IPS-18c (cell line): ENCODE data around the gene BICRAL.
"Not testable (repeated sequence)": the region's sequence is repeated elsewhere in the genome, so short reads cannot be mapped to it uniquely, and the experiment has no call there.

ENCODE experiments used
- H3K4me3 ChIP-seq: 2 replicates; pipeline ENCODE4 v1.7.0; 2013; ENCODE audit warnings: low read depth, mild to moderate bottlenecking, low read length, moderate library complexity; ENCODE audit not compliant: insufficient read depth
- H3K9me3 ChIP-seq: one replicate; pipeline ENCODE4 v1.6.1; 2013; ENCODE audit warnings: mild to moderate bottlenecking, low read length, moderate library complexity; ENCODE audit not compliant: control insufficient read depth, insufficient read depth

The BICRAL gene

DNA sequence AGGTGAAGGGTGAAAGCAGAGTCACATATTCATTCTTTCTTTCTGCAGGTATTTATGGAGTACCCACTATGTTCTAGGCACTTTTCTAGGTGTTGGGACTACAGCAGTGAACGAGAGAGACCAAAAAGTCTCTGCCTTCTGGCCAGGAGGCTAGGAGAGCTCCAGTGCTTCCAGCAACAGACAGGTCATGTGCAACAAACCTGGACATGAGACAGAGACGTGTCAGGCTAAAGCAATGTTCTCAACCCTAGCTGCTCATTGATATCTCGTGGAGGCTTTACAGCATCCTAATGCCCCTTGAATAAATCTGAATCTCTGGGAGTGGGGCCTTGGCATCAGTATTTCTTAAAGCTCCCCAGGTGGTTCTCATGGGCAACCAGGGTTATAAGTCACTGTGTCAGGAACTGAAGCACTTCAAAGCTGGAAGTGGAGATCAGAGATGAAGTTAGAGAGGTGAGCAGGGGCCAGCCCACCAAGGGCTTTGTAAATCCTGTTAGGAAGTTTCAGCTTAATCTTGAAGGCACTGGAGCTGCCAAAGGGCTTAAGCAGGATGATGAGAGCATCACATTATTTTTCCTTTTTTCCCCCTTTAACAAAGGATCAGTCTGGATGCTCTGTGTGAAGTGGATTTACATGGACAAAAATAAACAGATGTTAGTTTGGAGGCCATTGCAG, 23.0 kb upstream of the BICRAL start:
- H3K4me3 ChIP-seq, result no peak overlapping the region
- no peaks in the 10 kb centered on the region for H3K9me3 ChIP-seq

- Histone ChIP-seq H3K4me3 (no peak overlapping the region), H3K9me3 (no peaks in the 10 kb centered on the region)
Measured at GRCh38 chr6:42761287-42762067, 20.4 kb upstream of the BICRAL start.

DNA sequence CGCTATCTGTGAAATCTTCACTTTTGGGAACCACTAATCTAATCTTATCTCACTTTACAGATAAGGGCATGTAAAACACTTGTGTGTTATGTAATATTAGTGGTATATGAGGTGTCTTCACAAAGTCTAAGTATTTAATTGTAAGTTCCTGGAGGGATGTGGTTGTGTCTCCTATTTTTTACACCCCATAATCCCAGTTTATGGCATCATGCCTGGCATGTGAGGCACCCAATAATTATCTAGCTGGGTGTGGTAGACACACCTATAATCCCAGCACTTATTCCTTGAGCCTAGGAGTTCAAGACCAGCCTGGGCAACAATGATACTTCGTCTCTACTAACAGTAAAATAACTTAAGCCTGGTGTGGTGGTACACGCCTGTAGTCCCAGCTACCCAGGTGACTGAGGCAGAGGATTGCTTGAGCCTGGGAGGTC, 19.4 kb upstream of the BICRAL start:
- Histone ChIP-seq H3K9me3 (no peaks in the 10 kb centered on the region), H3K4me3 (no peak overlapping the region)

DNA sequence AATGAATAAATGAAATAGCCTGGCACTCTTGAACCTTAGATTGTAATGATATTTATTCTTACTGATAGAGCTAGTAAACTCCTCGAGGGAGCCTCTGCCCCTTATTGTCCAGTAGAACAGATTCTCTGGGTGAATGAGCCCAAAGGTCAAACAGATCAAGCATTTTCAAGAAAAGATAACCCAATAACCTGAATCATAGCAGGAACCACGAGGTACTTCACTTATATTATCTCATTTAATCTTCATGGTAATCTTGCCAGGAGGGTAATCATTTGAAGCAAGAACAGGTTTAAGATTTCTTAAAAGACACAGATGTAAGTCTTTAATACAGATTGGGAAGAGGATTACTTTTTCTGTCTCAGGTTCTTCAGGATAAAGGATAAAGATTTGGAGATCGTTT, 18.9 kb upstream of the BICRAL start:
- H3K4me3 ChIP-seq, result no peak overlapping the region
- no peaks in the 10 kb centered on the region for H3K9me3 ChIP-seq

GRCh38 chr6:42764911-42765648, 16.8 kb upstream of the BICRAL start:
- H3K4me3 ChIP-seq, result no peak overlapping the region
- H3K9me3 ChIP-seq, result no peaks in the 10 kb centered on the region

DNA sequence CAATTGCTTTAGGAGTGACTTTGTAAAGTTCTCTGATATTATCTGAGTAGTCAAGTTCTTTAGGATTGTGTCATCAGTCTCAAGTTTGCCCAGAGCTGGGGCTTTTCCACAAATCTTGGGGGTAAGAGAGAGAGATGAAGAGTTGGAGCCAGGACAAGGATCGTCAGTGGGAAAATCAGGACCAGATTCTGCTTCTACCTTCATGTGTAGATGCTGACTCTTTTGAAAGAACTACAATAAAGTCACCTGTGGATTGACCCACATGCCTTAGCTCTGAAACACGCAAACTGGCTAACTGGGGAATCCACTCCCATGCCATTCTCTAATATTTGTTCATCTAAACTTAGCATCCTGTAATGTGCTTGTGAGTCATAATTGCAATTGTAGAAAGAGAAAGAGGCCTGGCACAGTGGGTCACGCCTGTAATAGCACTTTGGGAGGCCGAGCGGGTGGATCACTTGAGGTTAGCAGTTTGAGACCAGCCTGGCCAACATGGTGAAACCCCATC, 15.6 kb upstream of the BICRAL start:
- H3K4me3 ChIP-seq, result no peak overlapping the region
- H3K9me3 ChIP-seq, result no peaks in the 10 kb centered on the region

GRCh38 chr6:42769051-42769450, 12.8 kb upstream of the BICRAL start:
- no peaks in the 10 kb centered on the region for H3K9me3 ChIP-seq
- no peak overlapping the region for H3K4me3 ChIP-seq

GRCh38 chr6:42769836-42770235, 12.0 kb upstream of the BICRAL start:
- H3K9me3 ChIP-seq, result no peaks in the 10 kb centered on the region
- no peak overlapping the region for H3K4me3 ChIP-seq

GRCh38 chr6:42771741-42772100, 10.1 kb upstream of the BICRAL start:
- no peak overlapping the region for H3K4me3 ChIP-seq
- no peaks in the 10 kb centered on the region for H3K9me3 ChIP-seq

- Histone ChIP-seq H3K4me3 (no peak overlapping the region), H3K9me3 (no peaks in the 10 kb centered on the region)
Measured at GRCh38 chr6:42774201-42774600, 7.7 kb upstream of the BICRAL start.

- H3K4me3 ChIP-seq, H3K9me3 ChIP-seq: not testable (repeated sequence)
Measured at GRCh38 chr6:42774821-42775487, 6.9 kb upstream of the BICRAL start.

- no peak overlapping the region for H3K4me3 ChIP-seq
- H3K9me3 ChIP-seq, result no peaks in the 10 kb centered on the region
Measured at GRCh38 chr6:42777126-42777822, 4.6 kb upstream of the BICRAL start.

DNA sequence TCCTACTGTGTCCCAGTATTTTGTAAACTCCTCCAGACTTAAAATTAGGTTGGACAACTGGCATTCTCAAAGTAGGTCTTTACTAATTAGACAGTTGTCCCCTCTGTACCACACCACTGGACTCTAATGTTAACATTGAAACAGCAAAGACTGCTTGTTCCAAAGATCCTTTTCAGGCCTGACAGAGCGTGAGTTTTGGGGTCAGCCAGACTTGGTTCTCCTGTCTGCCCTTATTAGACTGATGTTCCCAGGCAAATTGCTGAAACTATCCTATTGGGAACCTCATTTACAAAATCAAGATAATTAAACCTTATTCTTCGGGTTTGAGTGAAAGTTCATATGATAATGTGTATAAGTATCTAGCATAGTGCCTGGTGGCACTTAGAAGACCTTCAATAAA, 3.7 kb upstream of the BICRAL start:
- H3K4me3 ChIP-seq, result no peak overlapping the region
- H3K9me3 ChIP-seq, result no peaks in the 10 kb centered on the region

- Histone ChIP-seq H3K4me3 (no peak overlapping the region), H3K9me3 (no peaks in the 10 kb centered on the region)
Measured at GRCh38 chr6:42779521-42779920, 2.3 kb upstream of the BICRAL start.

DNA sequence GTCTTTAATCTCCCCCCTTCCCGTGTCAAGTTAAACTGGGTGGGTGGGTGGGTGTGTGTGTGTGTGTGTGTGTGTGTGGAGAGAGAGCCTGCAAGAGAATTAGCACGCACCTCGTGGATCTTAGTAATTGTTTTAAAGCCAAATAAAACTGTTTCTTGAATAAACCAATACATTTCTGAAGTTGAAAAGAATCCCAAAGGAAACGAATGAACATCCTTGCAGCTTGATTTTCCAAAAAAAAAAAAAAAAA, 381 bp upstream of the BICRAL start:
- peak overlapping the region; percentile 40; the same call in 1 of the 2 replicates for H3K4me3 ChIP-seq
- no peaks in the 10 kb centered on the region for H3K9me3 ChIP-seq

DNA sequence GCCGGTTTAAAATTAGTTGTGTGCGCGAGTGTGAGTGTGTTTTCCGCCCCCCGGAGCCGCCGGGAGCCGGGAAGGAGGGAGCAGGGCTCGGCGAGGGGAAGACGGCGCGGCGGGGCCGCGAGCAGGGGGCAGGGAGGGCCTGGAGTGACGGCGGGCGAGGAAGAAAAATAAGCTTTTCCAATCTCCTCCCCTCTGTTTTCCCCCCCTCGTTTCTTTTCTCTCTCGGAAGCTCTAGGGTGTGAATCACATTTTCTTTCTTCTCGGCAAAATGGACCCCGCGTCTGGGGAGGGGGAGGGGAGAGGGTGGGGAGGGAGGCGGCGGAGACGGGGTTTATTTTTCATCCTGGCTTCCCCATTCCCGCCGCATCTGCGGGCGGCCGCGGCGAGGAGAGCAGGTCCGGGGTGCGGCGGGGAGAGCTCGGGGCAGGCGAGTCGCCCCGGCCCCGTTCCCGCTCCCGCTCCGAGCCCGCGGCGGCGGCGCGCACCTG, 881 bp downstream of the BICRAL start:
- Histone ChIP-seq H3K4me3 (peak overlapping the region; percentile 93), H3K9me3 (no peaks in the 10 kb centered on the region)
